Measurements from ENCODE around the gene KHSRP. TPM values are rescaled to one million over a fixed set of nuclear protein-coding genes. Genes with fewer than 3 reads are reported as not detected.
A peak's percentile ranks its signal among the peaks of the same experiment; 100 is the strongest.

KHSRP gene
- polyA plus RNA-seq, 3 donors = 231 to 268 (median 243) TPM

GRCh38 chr19:6393983-6394412 lies 30.6 kb downstream of the KHSRP start:
- no peak for DNase-seq (ENCODE audit: low read depth in 3 of 3, low spot score in 2 of 3)

GRCh38 chr19:6393074-6393982 lies 31.3 kb downstream of the KHSRP start, which contains the start of gene GTF2F1:
Gene GTF2F1 (minus strand): TSS chr19:6393164. CDS start chr19:6392995, 169 bp downstream.
- DNase-seq (ENCODE audit: low read depth in 3 of 3, low spot score in 2 of 3) = peak; percentile 95 to 96 (median 96)

- no peak for DNase-seq (ENCODE audit: low read depth in 3 of 3, low spot score in 2 of 3)
Observed at GRCh38 chr19:6392221-6393073, 32.2 kb downstream of the KHSRP start.

- no peak for DNase-seq (ENCODE audit: low read depth in 3 of 3, low spot score in 2 of 3)
Observed at GRCh38 chr19:6387372-6387771, 37.2 kb downstream of the KHSRP start.

- no peak for DNase-seq (ENCODE audit: low read depth in 3 of 3, low spot score in 2 of 3)
Observed at GRCh38 chr19:6384381-6384780, 40.2 kb downstream of the KHSRP start.

- no peak for DNase-seq (ENCODE audit: low read depth in 3 of 3, low spot score in 2 of 3)
Observed at GRCh38 chr19:6383188-6383587, 41.4 kb downstream of the KHSRP start.

GRCh38 chr19:6381030-6381750 lies 43.4 kb downstream of the KHSRP start:
- no peak for DNase-seq (ENCODE audit: low read depth in 3 of 3, low spot score in 2 of 3)

- no peak for DNase-seq (ENCODE audit: low read depth in 3 of 3, low spot score in 2 of 3)
Observed at GRCh38 chr19:6379744-6380143, 44.9 kb downstream of the KHSRP start.

GRCh38 chr19:6378486-6378885 lies 46.1 kb downstream of the KHSRP start:
- no peak for DNase-seq (ENCODE audit: low read depth in 3 of 3, low spot score in 2 of 3)

- DNase-seq (ENCODE audit: low read depth in 3 of 3, low spot score in 2 of 3) = no peak
Observed at GRCh38 chr19:6378041-6378440, 46.6 kb downstream of the KHSRP start.

- DNase-seq (ENCODE audit: low read depth in 3 of 3, low spot score in 2 of 3) = no peak
Observed at GRCh38 chr19:6376512-6377190, 48.0 kb downstream of the KHSRP start.

GRCh38 chr19:6375411-6376010 lies 49.1 kb downstream of the KHSRP start, which contains the start of gene PSPN:
Gene PSPN (minus strand): TSS chr19:6375933. CDS start chr19:6375849, 84 bp downstream.
- DNase-seq (ENCODE audit: low read depth in 3 of 3, low spot score in 2 of 3) = no peak

- DNase-seq (ENCODE audit: low read depth in 3 of 3, low spot score in 2 of 3) = no peak
Observed at GRCh38 chr19:6374711-6375410, 49.8 kb downstream of the KHSRP start.

- no peak for DNase-seq (ENCODE audit: low read depth in 3 of 3, low spot score in 2 of 3)
Observed at GRCh38 chr19:6374161-6374709, 50.4 kb downstream of the KHSRP start.

GRCh38 chr19:6373813-6374108 lies 50.9 kb downstream of the KHSRP start:
- no peak for DNase-seq (ENCODE audit: low read depth in 3 of 3, low spot score in 2 of 3)

- peak; percentile 87 to 93 (median 92) for DNase-seq (ENCODE audit: low read depth in 3 of 3, low spot score in 2 of 3)
Observed at GRCh38 chr19:6373096-6373812, 51.4 kb downstream of the KHSRP start.

GRCh38 chr19:6372594-6373095 lies 52.0 kb downstream of the KHSRP start, which contains the start of gene ALKBH7:
Gene ALKBH7 (plus strand): TSS chr19:6372794. CDS start chr19:6372821, 27 bp downstream.
- DNase-seq (ENCODE audit: low read depth in 3 of 3, low spot score in 2 of 3) = peak; percentile 97 to 100 (median 100)

- DNase-seq (ENCODE audit: low read depth in 3 of 3, low spot score in 2 of 3) = no peak
Observed at GRCh38 chr19:6364353-6364752, 60.3 kb downstream of the KHSRP start.
